OCI-LY3 (cell line): Measurements from ENCODE around the gene TP53INP2.

Source experiments
- EZH2phosphoT487 ChIP-seq: fragments of 200-600 bp; shearing (Covaris generic); IDR thresholded peaks from 2 replicates; pipeline ENCODE4 v1.6.1; 2018; ENCODE audit warnings: antibody characterized with exemption, mixed run types, low read depth
- TF ChIP-seq, protein P1 (sequence below): fragments of 200-600, 300-600 bp; sonication (generic); IDR thresholded peaks from 2 replicates; pipeline ENCODE4 v1.5.1; 2014; ENCODE audit warnings: antibody characterized with exemption, low read length, low read depth

DNA sequence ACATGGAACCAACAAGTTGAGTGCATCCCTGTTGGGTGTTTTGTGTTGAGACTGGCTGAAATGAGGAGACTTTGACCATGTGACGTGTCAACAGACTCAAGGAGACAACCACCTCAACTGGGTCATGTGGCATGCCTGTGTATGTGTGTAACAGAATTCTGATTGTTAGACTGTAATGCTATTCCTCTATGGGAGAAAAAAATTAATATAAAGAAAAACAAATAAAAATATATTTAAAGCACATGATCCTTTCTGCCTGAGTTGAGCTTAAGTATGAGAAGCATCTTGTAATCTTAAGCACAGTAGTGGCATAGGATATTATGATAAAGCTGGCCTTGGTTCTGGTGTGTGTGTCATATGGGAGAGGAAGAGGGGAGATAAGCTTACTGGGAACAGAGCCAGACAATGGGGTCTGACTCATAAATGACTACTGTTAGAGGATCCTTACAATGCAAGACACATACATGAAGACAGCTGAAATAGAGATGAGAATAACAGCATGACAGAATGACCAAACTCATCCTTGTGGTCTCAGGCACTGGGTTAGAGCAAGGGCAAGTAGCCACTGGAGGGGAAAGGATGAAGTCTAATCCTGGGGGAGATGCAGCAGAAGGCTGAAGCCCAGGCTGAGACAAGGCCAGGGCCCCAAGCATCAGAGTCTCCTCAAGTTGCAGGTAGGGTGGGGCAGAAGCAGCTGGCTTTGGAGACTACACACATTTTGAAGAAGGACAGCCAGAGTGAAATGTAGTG is 9.2 kb downstream of the TP53INP2 start:
- TF ChIP-seq, protein P1, sequence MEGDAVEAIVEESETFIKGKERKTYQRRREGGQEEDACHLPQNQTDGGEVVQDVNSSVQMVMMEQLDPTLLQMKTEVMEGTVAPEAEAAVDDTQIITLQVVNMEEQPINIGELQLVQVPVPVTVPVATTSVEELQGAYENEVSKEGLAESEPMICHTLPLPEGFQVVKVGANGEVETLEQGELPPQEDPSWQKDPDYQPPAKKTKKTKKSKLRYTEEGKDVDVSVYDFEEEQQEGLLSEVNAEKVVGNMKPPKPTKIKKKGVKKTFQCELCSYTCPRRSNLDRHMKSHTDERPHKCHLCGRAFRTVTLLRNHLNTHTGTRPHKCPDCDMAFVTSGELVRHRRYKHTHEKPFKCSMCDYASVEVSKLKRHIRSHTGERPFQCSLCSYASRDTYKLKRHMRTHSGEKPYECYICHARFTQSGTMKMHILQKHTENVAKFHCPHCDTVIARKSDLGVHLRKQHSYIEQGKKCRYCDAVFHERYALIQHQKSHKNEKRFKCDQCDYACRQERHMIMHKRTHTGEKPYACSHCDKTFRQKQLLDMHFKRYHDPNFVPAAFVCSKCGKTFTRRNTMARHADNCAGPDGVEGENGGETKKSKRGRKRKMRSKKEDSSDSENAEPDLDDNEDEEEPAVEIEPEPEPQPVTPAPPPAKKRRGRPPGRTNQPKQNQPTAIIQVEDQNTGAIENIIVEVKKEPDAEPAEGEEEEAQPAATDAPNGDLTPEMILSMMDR = no peak
- no peak for TF ChIP-seq EZH2phosphoT487
